Stimulated activated CD4-positive, alpha-beta T cell treated with anti-CD3 and anti-CD28 coated beads, Interleukin-1b, Interleukin-23, amount 100 ng/mL, for 1 hour (primary cell): ENCODE measurements around the gene MMP20.

Experiments
- DNase-seq, 2 donors: peaks; one replicate each; pipeline ENCODE4 v3.0.0-alpha.2; 2020; ENCODE audit warnings: low read depth in 2 of 2

The MMP20 gene

GRCh38 chr11:102560555-102561011, 64.5 kb downstream of the MMP20 start:
- DNase-seq, result no peak

GRCh38 chr11:102559839-102560238, 65.3 kb downstream of the MMP20 start:
- no peak for DNase-seq

GRCh38 chr11:102555091-102555490, 70.0 kb downstream of the MMP20 start:
- no peak for DNase-seq

GRCh38 chr11:102553835-102554282, 71.3 kb downstream of the MMP20 start:
- DNase-seq, result no peak

- DNase-seq, result no peak
Observed at GRCh38 chr11:102552447-102553194, 72.5 kb downstream of the MMP20 start.

- DNase-seq, result no peak
Observed at GRCh38 chr11:102552020-102552419, 73.1 kb downstream of the MMP20 start.

- no peak for DNase-seq
Observed at GRCh38 chr11:102551169-102551781, 73.9 kb downstream of the MMP20 start.

GRCh38 chr11:102546923-102547471, 78.1 kb downstream of the MMP20 start:
- no peak for DNase-seq

GRCh38 chr11:102546427-102546826, 78.7 kb downstream of the MMP20 start:
- no peak for DNase-seq

- no peak for DNase-seq
Observed at GRCh38 chr11:102545701-102546100, 79.4 kb downstream of the MMP20 start.

- DNase-seq, result no peak
Observed at GRCh38 chr11:102544594-102544993, 80.5 kb downstream of the MMP20 start.

- no peak for DNase-seq
Observed at GRCh38 chr11:102539567-102539966, 85.6 kb downstream of the MMP20 start.

GRCh38 chr11:102538932-102539331, 86.2 kb downstream of the MMP20 start:
- DNase-seq, result no peak

- DNase-seq, result no peak
Observed at GRCh38 chr11:102534261-102534872, 90.8 kb downstream of the MMP20 start.

GRCh38 chr11:102530558-102530957, 94.6 kb downstream of the MMP20 start, which contains the start of gene MMP7:
TSS of gene MMP7 (minus strand) at chr11:102530747. CDS start at chr11:102530700, 47 bp downstream.
- DNase-seq, result no peak

GRCh38 chr11:102528618-102529017, 96.5 kb downstream of the MMP20 start:
- DNase-seq, result no peak

- DNase-seq, result no peak
Observed at GRCh38 chr11:102527684-102528083, 97.4 kb downstream of the MMP20 start.

- DNase-seq, result no peak
Observed at GRCh38 chr11:102527041-102527440, 98.1 kb downstream of the MMP20 start.
